ENCODE results near the gene TMEM179.

DNA sequence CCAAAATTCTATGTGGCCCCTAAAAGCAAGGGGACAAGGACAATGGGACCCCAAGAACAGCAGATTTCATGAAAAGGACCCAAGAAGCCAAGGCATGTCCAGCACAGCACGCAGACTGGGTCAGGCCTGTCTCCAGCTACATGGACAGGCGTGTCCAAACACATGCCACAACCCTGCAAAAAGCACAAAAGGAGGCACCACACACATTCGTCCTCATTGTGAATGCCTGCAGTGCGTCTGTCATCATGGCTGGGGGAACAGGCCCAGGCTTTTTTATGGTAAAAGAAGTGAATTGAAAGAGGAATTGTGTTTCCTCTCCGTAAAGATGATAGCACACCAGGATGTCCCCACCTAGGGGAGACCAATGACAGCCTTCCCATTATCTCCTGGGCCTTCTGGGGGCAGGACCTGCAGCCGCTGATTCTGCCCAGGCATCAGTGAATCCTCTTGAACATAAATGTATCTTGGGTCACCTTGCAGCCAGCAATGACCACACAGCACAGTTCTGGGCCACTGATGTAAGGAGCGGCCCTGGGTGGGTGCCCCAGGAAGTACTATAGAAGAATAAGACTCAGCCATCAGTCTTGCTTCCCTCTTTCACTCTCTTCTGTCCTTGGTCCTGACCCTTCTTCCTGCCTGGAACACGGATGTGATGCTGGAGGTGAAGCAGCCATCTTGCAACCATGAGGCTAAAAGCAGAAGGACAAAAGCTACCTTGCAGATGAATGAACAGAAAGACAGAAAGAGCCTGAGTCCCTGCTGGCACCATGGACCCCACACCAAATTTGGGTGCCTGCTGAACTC is 54.8 kb downstream of the TMEM179 start:
- TF ChIP-seq CTCF (IDR thresholded peaks at IDR 0.05) = no peak
- TF ChIP-seq POLR2A (IDR thresholded peaks at IDR 0.05) = no peak

Data from esophagus squamous epithelium (tissue), 4 donors.